GM21576 (cell line): ENCODE data around the gene CROCC2.

Source experiments
- ATAC-seq: cut with Tn5 transposase; IDR thresholded peaks from one replicate; pipeline ENCODE4 v1.9.1; 2021; ENCODE audit warnings: mild to moderate bottlenecking, moderate library complexity; ENCODE audit not compliant: unreplicated experiment

Gene CROCC2

DNA sequence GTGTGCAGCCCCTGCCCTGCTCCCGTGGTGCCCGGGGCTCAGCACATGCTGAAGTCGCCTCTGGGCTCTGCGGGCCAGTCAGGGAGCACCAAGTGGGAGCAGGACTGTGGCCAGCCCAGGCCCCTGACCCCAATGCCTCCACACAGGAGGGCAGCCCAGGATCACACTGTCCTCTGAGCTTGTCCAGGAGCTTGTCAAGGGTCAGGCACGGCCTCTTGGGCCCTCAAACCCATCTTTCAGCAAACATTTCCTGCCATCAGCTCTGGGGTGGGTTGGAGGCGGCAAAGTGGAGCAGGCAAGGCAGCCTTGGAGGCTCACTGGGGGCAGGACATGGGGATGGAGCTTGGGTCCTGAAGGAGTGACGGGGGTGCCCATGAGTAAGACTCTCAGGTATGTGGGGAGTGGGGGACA, 102.6 kb downstream of the CROCC2 start:
- ATAC-seq: no peak

DNA sequence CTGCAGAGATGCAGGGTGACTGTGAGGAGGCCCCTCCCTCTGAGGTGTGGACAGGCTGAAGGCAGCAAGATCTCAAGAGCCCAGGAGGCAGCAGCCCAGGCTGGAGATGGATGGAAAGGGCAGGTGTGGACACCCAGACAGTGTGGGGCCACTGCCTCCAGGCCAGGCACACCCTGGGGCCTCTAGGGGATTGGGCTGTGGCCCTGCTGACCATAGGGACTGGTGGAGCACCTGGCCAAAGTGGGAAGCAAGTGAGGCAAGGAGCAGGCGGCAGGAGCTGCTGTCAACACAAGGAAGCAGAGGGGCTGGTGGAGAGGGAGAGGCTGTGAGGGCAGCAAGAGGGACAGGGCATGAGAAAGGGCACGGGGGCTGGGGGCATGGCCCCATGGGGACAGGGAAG, 103.1 kb downstream of the CROCC2 start:
- no peak for ATAC-seq

DNA sequence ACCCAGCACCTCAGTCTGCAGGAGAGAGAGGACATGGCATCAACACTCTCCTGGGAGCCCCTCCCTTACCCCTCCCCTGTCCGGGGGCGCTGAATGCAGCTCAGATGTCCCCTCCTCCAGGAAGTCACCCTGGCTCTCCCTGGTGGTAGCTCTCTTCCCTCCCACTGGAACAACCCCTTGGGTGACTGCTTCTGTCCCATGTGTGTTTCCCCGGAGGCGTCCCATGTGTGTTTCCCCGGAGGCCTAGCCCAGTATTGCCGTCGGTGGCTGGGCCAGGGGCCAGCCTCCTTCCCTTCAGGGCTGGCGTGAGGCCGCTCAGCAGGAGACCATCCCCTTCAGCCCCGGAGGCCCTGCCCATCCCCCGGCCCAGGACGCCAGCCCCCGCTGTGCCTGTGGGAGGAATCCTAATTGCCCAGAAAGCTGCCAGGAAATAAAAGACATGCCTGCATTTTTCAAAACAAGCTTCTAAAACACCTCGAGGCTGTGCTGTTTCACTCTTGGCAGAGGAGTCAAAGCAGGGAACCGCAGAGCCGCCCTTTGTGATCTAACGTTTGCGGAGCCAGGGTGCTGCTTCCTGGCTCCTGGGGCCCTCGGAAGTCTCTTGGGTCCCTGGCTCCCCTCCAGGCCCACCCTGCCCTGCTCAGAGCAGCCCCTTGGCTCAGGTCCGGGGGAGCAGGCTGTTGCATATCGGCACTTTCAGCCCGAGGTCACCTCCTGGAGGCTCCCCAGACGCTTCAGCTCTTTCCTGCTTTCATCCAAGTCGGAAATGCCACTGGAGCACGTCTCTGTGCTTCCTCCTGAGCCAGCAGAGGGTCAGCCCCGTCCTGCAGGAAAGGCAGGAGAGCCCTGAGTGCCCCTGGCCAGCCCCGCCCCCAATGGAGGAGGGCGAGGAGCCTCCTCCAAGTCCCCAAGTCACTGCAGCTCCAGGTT, 103.7 kb downstream of the CROCC2 start:
- no peak for ATAC-seq

DNA sequence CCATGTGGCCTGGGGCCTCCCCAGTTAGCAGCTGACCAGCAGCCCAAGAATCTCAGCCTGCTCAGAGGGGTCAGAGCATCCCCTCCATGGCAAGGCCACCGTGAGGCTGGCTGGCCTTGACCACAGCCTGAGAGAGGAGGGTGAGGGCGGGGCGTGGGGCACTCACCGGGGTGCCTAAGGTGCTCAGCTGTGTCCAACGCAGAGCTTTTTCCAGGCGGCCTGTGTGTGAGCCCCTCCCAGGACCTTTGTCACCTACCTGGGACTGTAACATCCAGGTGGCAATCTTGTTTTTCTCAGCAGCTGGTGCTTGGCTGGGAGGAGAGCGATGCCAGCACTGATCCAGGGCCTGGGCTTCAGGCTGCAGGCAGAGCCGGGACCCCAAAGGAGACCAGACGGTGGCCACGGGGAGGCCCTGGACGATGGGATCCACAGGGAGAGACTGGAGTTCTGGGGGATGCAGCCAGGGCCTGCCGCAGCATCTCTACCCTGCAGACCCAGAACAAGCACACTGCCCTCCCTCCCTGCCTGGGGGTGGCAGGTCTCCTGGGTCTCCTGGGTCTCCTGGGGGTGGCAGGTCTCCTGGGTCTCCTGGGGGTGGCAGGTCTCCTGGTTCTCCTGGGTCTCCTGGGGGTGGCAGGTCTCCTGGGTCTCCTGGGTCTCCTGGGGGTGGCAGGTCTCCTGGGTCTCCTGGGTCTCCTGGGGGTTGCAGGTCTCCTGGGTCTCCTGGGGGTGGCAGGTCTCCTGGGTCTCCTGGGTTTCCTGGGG, 104.6 kb downstream of the CROCC2 start:
- ATAC-seq: no peak

DNA sequence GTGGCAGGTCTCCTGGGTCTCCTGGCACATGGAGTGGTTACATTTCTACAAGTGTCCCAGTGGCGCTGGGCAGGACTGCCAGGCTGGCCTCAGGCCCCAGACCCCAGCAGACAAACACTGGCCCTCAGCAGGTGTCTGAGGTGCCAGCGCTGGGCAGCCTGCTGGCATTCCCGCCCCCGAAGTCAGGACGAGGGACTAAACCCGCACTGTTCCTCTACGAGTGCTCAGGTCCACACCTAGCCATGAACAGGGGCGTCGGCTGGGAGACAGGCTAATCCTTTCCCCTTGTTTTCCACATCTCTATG, 105.1 kb downstream of the CROCC2 start:
- no peak for ATAC-seq

DNA sequence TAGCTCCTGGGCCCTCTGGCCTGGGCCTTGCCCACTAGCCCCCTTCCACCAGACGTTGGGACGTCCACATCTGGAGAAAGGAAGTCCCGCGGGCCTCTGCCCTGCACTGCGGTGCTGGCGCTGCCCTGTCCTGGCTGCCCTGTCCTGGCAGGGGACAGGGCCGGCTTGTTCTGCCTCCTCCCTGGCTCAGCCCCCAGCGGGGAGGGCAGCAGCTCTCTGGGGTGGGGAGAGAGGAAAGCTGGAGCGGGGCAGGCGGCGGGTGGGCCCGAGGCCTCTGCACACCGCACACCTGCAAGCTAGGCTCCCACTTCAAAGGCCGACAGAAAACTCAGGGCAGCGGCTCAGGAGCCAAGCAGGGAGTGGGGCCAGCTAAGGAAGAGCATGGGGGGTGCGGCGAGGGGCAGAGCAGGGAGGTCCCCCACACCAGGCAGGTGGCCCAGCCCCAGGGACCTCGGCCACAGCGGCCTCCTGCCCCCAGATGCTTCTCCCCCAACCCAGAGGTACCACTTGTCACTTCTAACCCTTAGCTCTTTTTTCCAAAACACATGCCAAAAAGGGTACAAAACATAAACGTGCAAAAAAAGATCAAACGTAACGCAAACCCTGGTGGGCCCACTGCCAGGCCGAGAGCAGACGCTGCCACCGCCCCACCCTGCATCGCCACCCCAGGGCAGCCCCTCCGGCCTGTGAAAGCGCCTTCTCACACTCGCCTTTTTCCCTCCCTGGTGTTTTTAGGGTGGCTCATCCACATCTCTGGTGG, 105.8 kb downstream of the CROCC2 start:
- no peak for ATAC-seq

DNA sequence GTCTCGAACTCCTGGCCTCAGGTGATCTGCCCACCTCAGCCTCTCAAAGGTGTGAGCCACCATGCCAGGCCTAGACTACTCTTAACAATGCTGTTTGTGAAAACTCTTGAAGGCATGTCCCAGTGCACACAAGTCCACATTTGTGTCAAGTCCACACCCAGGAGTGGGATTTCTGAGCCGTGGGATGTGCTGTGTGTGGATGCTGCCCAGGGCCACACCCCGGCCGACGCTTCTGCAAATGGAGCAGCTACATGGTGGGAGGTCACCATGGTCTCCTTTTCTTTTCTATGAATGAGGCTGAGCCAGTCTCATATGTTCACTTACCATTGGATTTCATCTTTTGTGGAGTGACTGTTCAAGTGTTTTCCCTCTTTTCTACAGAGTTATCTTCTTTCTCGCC, 108.1 kb downstream of the CROCC2 start:
- ATAC-seq: no peak

DNA sequence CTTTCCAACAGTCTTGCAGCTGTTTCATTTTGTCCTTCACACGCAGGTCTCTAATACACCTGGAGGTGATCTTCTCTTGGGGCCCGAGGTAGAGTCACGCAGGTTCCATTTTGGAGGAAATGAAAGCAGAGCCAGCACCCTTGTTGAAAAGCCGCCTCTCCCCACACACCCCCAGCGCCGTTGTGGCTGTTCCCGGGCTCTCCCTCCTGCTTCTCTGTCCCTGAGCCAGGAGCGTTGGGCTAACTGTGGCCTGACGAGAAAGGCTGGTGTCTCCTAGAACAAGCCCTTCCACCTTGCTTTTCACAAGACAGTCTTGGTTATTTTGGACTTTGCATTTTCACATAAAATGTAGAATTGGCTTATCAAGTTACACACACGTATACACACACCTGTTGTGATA, 108.6 kb downstream of the CROCC2 start:
- ATAC-seq: no peak

DNA sequence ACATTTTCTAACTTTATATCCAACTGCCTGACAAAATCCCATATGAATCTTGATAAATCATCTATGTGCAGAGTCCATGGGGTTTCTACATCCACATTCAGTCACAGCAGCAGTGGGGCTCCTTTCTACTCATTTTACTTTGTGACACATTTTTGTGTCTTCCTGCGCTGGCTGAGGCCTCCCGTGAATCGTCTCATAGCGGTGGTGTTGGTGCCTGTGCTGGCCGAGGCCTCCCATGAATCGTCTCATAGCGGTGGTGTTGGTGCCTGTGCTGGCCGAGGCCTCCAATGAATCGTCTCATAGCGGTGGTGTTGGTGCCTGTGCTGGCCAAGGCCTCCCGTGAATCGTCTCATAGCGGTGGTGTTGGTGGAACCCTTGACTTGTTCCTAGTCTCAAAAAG, 109.3 kb downstream of the CROCC2 start:
- ATAC-seq: no peak

DNA sequence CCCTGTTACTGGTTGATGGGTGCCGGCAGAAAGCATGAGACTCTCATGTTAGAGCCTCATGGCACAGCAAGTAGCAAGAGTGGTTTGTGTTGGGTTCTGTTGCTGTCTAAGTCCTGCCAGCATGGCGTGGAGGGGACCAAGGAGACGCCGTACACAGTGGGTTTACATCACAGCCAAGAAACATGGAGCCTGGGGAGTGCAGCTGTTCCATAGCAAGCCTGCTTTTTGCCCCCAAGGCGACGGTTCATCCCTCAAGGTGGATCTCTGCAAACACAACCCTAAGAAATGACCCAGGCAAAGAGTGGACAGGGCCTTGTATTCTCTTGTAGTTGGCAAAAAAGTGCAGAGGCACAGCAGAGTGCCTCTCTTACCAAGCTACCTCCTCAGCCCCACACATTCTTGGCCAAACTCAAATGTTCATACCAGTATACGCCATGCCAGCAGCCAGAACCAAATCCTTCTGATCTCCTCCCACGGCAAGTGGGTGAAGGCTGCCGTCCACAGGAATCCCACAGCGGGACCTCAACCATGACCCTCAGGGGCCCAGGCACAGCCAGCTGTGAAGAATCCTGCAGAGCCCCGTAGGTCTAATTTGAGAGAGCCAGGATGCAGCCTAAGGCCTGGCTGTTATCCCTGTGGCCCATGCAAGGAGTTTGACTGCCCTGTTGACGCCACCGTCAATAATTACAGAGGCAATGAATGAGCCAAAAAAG, 111.2 kb downstream of the CROCC2 start:
- no peak for ATAC-seq

DNA sequence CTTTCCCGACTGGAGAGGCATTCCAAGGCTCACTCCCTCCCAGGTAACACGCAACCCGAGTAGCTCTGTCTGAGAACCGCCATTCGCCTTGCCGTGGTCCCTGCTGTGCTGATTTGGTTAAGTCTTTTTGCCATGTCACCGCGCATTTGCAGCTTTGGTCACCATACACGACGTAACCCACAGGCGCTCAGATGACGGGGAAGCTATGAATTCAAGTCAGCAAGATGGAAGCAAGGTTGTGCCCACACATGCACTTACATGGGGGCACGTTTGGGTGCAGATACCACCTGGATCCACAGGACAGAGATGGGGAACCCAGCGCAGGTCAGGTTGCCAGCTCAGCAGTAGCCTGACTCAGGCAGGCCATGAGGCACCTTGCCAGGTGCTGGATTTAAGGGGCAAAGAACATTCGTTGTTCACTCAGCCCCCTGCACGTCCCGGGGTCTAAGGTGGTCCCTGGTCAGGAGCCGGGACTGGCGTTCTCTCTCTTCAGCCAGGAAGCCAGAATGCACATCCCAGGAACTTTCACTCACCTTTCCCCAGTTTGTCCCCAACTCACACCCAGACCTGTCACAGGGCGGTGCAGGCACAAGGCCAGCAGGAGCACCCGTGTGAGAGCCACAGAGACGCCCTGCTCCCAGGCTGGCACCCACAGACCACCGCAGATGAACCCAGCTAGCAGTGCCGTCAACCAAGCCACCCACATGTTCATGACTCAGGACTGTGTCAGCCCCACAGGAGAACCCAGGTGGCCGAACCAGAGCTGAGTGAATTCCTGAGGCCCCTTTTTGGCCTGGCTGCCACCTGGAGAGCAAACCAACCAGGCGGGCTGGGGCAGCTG, 112.1 kb downstream of the CROCC2 start:
- no peak for ATAC-seq

DNA sequence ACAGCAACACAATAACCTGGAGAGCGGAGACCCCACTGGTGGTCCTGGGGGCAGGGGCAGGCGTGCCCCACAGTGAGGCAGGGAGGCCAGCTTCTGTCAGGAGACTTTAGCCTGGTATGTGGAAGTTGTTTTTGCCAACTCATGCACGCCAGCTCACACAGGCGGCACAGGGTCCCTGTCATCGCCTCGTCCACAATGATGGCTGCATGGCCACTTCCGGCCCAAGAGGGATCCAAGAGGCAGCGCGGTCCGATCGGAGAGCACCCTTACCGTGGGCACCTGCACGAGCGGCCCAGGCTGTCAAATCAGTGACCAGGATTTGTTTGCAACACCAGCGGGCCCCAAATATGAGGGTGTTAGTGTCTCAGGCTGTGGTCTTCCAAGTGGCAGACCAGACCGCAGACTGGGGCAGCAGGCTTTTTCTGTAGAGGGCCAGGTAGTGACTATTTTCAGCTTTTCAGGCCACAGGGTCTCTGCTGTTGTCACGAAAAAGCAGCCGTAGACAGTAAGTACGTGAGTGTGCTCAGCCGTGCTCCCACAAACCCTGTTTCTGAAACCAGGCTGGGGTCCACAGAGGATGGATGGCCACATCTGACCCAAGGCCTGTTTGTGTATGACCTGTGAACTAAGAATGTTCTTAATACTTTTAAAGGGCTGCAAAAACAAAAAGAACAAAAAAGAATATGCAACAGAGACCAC, 113.5 kb downstream of the CROCC2 start:
- no peak for ATAC-seq

DNA sequence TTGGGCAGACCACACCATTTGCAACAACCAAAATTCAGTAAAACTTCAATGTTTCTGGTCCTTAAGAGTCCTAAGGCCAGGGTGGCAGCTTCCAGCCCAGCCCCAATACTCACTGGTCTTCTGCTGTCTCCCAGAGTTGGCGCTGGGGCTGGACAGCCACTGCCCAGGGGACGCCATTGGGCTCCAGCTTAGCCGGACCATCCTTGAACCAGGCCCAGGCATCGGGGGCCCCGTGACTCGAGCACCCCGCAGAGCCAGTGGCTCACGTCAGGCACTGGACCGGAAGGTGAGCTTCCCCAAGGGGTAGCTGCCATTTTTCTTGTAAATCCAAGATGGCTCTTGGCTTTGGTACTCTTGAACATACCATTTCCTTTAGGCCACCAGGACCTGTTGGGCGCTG, 114.1 kb downstream of the CROCC2 start:
- no peak for ATAC-seq

DNA sequence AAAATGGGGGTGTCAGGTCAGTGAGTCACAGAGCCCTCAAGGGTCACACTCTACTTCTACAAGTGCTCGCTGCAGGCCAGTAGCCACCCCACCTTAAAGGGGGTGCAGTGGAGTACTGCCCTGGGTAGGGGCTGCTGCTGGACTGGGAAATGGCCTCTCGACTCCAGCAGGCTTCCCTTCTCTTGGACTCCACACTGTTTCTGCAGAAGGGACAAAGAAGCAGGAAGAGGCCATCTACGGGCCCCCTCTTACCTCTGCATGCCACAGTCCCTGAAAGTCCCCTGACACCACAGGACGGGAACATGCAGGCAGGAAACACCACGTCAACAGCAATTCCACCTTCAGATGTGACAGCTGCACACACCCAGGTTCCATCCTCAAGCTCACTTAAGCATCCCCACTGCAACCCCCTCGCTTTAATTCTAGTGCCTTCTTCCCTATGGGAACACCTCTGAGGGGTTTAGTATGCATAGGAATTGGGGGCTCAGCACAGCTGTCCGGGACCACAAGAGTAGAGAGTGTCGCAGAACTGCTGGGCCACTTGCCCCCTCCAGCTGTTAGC, 114.6 kb downstream of the CROCC2 start:
- ATAC-seq: no peak

DNA sequence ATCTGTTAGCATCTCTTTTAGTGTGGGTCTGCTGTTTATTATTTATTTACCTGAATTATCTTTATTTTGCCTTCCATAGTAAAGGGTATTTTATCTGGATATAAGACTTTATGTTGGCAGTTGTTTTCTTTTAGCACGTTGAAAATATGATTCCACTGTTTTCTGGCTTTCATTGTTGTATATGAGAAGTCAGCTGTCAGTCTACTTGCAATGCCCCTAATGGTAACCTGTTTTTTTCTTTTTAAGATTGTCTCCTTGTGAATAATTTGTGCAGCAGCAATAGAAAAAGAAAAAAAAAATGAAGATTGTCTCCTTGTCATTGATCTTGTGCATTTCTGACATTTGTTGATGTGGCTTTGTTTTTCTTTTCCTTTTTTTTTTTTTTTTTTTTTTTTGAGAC, 119.5 kb downstream of the CROCC2 start:
- no peak for ATAC-seq

DNA sequence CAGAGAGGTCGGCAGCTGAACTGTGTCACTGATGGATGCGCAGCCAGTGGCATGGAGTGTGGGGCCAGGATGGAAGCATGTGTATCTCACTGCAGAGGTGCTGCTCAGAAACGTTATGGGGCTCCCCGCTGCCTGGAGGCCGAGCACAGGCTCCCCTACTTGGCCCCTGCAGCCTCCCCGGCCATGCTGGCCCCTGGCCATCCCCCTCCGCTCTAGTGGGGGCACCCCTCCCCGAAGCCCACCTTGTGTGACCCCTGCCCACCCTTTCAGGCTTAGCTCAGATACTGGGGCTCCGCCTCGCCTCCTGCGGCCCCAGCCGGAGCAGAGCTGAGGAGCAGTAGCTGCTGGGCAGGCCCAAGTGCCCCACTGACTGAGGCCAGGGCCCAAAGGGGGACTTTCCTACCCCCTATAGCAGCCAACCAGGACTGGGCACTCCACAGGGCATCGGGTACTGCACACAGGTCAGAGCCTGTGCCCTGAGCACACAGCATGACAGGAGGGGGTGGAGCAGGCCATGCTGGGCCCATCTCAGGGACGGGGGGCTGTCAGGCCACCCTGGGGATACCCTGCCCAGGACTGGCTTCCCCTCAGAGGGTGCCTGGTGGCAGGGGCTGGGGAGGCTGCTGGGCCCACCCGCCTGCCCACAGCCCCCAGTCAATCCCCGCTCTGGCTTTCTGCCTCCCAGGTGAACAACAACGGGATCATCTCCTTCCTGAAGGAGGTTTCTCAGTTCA, 123.6 kb downstream of the CROCC2 start:
- no peak for ATAC-seq

DNA sequence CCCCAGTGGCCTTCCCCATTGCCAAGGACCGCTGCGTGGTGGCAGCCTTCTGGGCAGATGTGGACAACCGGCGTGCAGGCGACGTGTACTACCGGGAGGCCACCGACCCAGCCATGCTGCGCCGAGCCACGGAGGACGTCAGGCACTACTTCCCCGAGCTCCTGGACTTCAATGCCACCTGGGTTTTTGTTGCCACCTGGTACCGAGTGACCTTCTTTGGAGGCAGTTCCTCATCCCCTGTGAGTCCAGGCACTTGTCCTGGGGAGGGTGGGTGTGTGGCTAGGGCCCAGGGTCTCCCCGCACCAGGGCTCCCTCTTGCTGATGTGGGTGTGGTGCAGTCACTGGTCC, 124.2 kb downstream of the CROCC2 start:
- no peak for ATAC-seq

DNA sequence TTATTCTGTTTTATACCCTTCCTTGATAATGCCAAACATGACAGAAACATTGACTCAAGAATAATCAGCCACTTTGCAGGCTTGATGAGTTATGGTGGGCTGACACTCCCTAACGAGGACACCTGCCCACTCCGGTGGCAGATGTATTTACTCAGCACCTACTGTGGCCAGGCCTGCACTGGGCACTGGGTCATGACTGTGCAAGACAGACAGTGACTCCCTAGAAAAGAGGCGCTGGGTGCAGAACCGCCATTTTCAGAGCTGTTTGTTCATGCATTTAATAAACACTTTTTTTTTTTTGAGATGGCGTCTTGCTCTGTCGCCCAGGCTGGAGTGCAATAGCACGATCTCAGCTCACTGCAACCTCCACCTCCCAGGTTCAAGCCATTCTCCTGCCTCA, 124.7 kb downstream of the CROCC2 start:
- no peak for ATAC-seq
